Trophoblast cell (in vitro differentiated cells and primary cell): Measurements from ENCODE around the gene SPG21.

Experiments
- DNase-seq, 2 donors: peaks; one replicate each; pipeline ENCODE4 v3.0.0-alpha.2; 2016
- H2AFZ ChIP-seq: 2 replicates; pipeline ENCODE4 v1.6.1; 2013; ENCODE audit warnings: low read length, moderate library complexity, mild to moderate bottlenecking; ENCODE audit not compliant: insufficient read depth, poor library complexity
- H2AK5ac ChIP-seq: 2 replicates; pipeline ENCODE4 v1.6.1; 2013; ENCODE audit warnings: mild to moderate bottlenecking, low read length
- H2BK120ac ChIP-seq: 2 replicates; pipeline ENCODE4 v1.6.1; 2013; ENCODE audit warnings: low read length, mild to moderate bottlenecking, moderate library complexity; ENCODE audit not compliant: insufficient read depth, poor library complexity
- H2BK12ac ChIP-seq: 2 replicates; pipeline ENCODE4 v1.6.1; 2013; ENCODE audit warnings: mild to moderate bottlenecking, low read length, moderate library complexity
- H2BK5ac ChIP-seq: 2 replicates; pipeline ENCODE4 v1.6.1; 2013; ENCODE audit warnings: low read length, low read depth, moderate library complexity, mild to moderate bottlenecking; ENCODE audit not compliant: poor library complexity
- H3K14ac ChIP-seq: 2 replicates; pipeline ENCODE4 v1.6.1; 2013; ENCODE audit warnings: mild to moderate bottlenecking, low read length
- H3K18ac ChIP-seq: 2 replicates; pipeline ENCODE4 v1.6.1; 2013; ENCODE audit warnings: mild to moderate bottlenecking, low read length
- H3K23ac ChIP-seq: 2 replicates; pipeline ENCODE4 v1.6.1; 2013; ENCODE audit warnings: low read length
- H3K27ac ChIP-seq: 2 replicates; pipeline ENCODE4 v1.5.1; 2013; ENCODE audit warnings: low read depth, mild to moderate bottlenecking, inconsistent platforms, low read length, moderate library complexity
- H3K27me3 ChIP-seq: 2 replicates; pipeline ENCODE4 v1.6.1; 2013; ENCODE audit warnings: inconsistent platforms, mild to moderate bottlenecking, low read length, moderate library complexity; ENCODE audit not compliant: insufficient read depth
- H3K36me3 ChIP-seq, 2 experiments: 1 replicate in 1 of 2; 2 replicates in 1 of 2; pipeline ENCODE4 v1.6.1; 2013; ENCODE audit warnings: low read length in 2 of 2, mild to moderate bottlenecking in 2 of 2, moderate library complexity in 1 of 2; ENCODE audit not compliant: insufficient read depth in 2 of 2, control insufficient read depth in 1 of 2
- H3K4ac ChIP-seq: 2 replicates; pipeline ENCODE4 v1.6.1; 2013; ENCODE audit warnings: low read depth, mild to moderate bottlenecking, low read length, moderate library complexity
- H3K4me1 ChIP-seq, 2 experiments: 1 replicate in 1 of 2; 2 replicates in 1 of 2; pipeline ENCODE4 v1.6.1; 2013; ENCODE audit warnings: low read length in 2 of 2, mild to moderate bottlenecking in 2 of 2, moderate library complexity in 1 of 2; ENCODE audit not compliant: insufficient read depth in 2 of 2, control insufficient read depth in 1 of 2
- H3K4me2 ChIP-seq: 2 replicates; pipeline ENCODE4 v1.6.1; 2013; ENCODE audit warnings: inconsistent platforms, mild to moderate bottlenecking, low read length, moderate library complexity
- H3K4me3 ChIP-seq: 2 replicates; pipeline ENCODE4 v1.5.1; 2013; ENCODE audit warnings: mild to moderate bottlenecking, low read depth, low read length, inconsistent platforms
- H3K79me1 ChIP-seq: one replicate; pipeline ENCODE4 v1.6.1; 2013; ENCODE audit warnings: low read length
- H3K79me2 ChIP-seq: 2 replicates; pipeline ENCODE4 v1.6.1; 2013; ENCODE audit warnings: low read length, mild to moderate bottlenecking; ENCODE audit not compliant: control insufficient read depth, insufficient read depth, poor library complexity
- H3K9ac ChIP-seq: 2 replicates; pipeline ENCODE4 v1.6.1; 2013; ENCODE audit warnings: mild to moderate bottlenecking, low read length
- H3K9me3 ChIP-seq: 2 replicates; pipeline ENCODE4 v1.6.1; 2013; ENCODE audit warnings: low read depth, mild to moderate bottlenecking, control low read depth, inconsistent platforms, low read length; ENCODE audit not compliant: insufficient read depth
- H4K12ac ChIP-seq: 2 replicates; pipeline ENCODE4 v1.6.1; 2013; ENCODE audit warnings: low read depth, mild to moderate bottlenecking, low read length, moderate library complexity
- H4K8ac ChIP-seq: 2 replicates; pipeline ENCODE4 v1.6.1; 2013; ENCODE audit warnings: low read depth, mild to moderate bottlenecking, low read length, moderate library complexity
- H4K91ac ChIP-seq: one replicate; pipeline ENCODE4 v1.6.1; 2013; ENCODE audit warnings: low read depth, mild to moderate bottlenecking, low read length, moderate library complexity
- WGBS: extraction: QIAGEN DNeasy Blood & Tissue Kit; methylation state at CpG from one replicate; pipeline ENCODE4 v1.1.7; 2013; ENCODE audit warnings: missing lambda C conversion rate; ENCODE audit not compliant: insufficient read length, insufficient coverage; ENCODE audit errors: extremely low coverage; 5-methylcytosine and 5-hydroxymethylcytosine counted together

The SPG21 gene

DNA sequence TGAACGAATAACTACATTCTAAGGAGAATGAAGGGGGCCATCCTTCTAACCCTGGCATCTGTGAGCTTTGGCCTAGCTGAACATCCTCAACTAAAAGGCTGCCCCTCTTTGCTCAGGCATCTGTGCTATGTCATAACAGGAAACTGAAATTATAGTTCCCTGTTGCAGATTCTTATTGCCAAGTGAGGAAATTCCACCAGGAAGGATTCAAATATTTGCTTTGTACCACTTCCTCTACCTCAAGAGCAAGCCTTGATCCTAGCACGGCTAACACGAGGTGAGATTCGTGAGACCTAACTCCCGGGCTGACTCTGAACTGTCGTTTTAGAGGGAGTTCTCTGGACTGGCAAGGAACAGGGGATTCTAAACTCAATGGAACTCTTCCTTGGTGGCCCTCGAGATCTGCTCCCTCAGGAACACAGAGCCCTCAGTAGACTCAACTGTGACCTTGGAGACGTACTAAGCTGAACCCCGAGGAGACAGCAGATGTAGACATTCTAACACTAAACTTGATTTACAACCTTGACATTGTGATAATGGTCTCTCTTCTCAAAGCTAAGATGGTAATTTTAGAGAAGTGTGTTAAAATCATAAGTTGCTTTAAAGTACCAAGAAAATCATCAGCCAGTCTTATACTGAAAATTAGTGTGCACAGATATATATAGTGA, 4.2 kb downstream of the SPG21 start:
- Histone ChIP-seq H2BK120ac (no peak overlapping the region), H3K27me3 (no peaks in the 10 kb centered on the region), H3K4me2 (no peak overlapping the region), H2AK5ac (no peak overlapping the region), H3K4me3 (no peak overlapping the region), H4K12ac (no peak overlapping the region), H3K36me3 (peaks cover 6 to 10% of the 10 kb centered on the region in 2 experiments), H2AFZ (no peak overlapping the region), H3K4me1 (peaks cover 0 to 3% of the 10 kb centered on the region in 2 experiments), H3K79me1 (peaks cover 8% of the 10 kb centered on the region), H2BK5ac (no peak overlapping the region), H3K4ac (no peak overlapping the region), H3K27ac (no peak overlapping the region), H3K9ac (no peak overlapping the region), H2BK12ac (no peak overlapping the region), H3K23ac (no peak overlapping the region), H4K8ac (no peak overlapping the region), H3K9me3 (no peaks in the 10 kb centered on the region), H3K14ac (no peak overlapping the region), H3K79me2 (peaks cover 9% of the 10 kb centered on the region), H4K91ac (no peak overlapping the region), H3K18ac (no peak overlapping the region)
- WGBS = no CpG with 5 or more reads among the region's 9 CpGs
- peak in 1 of 2 donors; percentile 37 for DNase-seq

DNA sequence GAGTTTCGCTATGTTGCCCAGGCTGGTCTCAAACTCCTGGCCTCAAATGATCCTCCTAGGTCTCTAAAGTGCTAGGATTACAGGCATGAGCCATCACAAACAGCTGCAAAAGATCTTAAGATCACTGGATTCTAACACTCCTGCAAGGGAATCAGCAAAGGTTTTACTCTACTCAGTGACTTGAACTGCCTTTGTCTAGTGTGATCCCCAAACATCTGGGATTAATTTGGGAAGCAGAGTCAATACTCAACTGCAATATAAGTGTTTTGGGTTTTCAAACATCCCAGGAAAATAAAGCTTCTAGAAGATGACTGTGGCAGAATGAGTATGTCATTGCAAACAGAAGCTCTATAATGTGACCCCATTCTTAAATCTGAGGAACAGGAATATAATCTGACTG, 7.2 kb downstream of the SPG21 start:
- no peaks in the 10 kb centered on the region for H3K79me1 ChIP-seq
- no peak overlapping the region for H4K12ac ChIP-seq
- H3K9ac ChIP-seq = no peak overlapping the region
- H3K36me3 ChIP-seq = peaks cover 14 to 22% of the 10 kb centered on the region in 2 experiments
- H3K4me3 ChIP-seq = no peak overlapping the region
- H3K9me3 ChIP-seq = no peaks in the 10 kb centered on the region
- no peak overlapping the region for H2BK12ac ChIP-seq
- H4K91ac ChIP-seq = no peak overlapping the region
- no peak overlapping the region for H4K8ac ChIP-seq
- H2AK5ac ChIP-seq = no peak overlapping the region
- no peak overlapping the region for H2BK120ac ChIP-seq
- no peak overlapping the region for H3K4me2 ChIP-seq
- H3K23ac ChIP-seq = no peak overlapping the region
- H3K27me3 ChIP-seq = no peaks in the 10 kb centered on the region
- H3K4ac ChIP-seq = no peak overlapping the region
- no peak overlapping the region for H3K18ac ChIP-seq
- no peak overlapping the region for H3K27ac ChIP-seq
- no peak overlapping the region for H2AFZ ChIP-seq
- no peak for DNase-seq
- no peak overlapping the region for H2BK5ac ChIP-seq
- H3K14ac ChIP-seq = no peak overlapping the region
- peaks cover 0 to 3% of the 10 kb centered on the region in 2 experiments for H3K4me1 ChIP-seq
- WGBS = no CpG with 5 or more reads among the region's 1 CpG
- peaks cover 2% of the 10 kb centered on the region for H3K79me2 ChIP-seq

DNA sequence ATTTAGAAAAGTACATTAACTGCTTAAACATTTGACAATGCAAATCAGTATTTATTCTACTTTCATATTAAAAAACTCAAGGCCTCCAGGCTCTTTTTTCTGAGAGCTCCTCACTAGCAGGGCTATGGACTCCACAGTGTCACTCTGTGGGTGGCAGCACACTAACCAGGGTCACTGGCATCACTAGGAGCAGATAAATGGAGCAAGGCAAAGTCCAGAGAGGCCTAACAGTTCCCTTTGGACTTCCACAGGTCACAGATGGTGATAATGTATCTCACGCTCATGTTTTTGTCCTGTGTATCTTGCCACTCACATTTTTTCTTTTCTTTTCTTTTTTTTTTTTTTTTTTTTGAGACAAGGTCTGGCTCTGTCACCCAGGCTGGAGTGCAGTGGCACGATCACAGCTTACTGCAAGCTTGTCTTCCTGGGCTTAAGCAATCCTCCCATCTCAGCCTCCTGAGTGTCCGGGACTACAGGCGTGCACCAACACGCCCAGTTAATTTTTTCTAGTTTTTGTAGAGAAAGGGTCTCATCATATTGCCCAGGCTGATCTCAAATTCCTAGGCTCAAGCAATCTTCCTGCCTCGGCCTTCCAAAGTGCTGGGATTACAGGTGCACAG, 7.8 kb downstream of the SPG21 start:
- H3K4me3 ChIP-seq = no peak overlapping the region
- no peak overlapping the region for H4K91ac ChIP-seq
- H3K79me1 ChIP-seq = no peaks in the 10 kb centered on the region
- H3K79me2 ChIP-seq = peaks cover 2% of the 10 kb centered on the region
- DNase-seq = no peak
- WGBS = no CpG with 5 or more reads among the region's 6 CpGs
- peaks cover 0 to 3% of the 10 kb centered on the region in 2 experiments for H3K4me1 ChIP-seq
- H2AFZ ChIP-seq = no peak overlapping the region
- no peak overlapping the region for H2AK5ac ChIP-seq
- H2BK5ac ChIP-seq = no peak overlapping the region
- no peak overlapping the region for H3K23ac ChIP-seq
- H3K27ac ChIP-seq = no peak overlapping the region
- no peak overlapping the region for H3K4me2 ChIP-seq
- no peak overlapping the region for H2BK12ac ChIP-seq
- H3K27me3 ChIP-seq = no peaks in the 10 kb centered on the region
- no peak overlapping the region for H3K18ac ChIP-seq
- no peak overlapping the region for H3K14ac ChIP-seq
- H3K36me3 ChIP-seq = peaks cover 20 to 27% of the 10 kb centered on the region in 2 experiments
- no peak overlapping the region for H3K9ac ChIP-seq
- no peak overlapping the region for H2BK120ac ChIP-seq
- H4K8ac ChIP-seq = no peak overlapping the region
- H3K9me3 ChIP-seq = no peaks in the 10 kb centered on the region
- no peak overlapping the region for H3K4ac ChIP-seq
- H4K12ac ChIP-seq = no peak overlapping the region

DNA sequence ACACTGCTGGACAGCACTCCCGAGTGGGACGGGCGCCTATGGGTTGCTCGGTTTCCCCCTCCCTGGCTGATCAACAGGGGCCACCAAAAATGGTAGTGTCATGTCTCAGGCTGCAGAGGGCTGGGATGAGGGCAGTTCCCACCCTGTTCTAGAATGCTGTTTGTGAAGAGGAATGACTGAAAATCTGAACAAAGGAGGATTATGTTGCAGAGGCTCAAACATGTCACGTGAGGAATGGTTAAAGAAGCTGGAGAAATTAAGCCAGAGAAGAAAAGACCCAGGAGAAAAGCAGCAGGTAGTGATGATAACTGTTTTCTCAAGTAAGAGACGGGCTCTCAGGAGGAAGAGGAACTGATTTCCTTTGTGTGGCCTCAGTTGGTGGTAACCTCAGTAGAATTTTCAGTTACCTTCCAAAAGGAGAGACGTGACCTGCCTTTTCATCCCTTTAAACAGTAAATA, 10.4 kb downstream of the SPG21 start:
- H3K4me1 ChIP-seq = no peaks in the 10 kb centered on the region
- no peak overlapping the region for H2AK5ac ChIP-seq
- H3K4ac ChIP-seq = no peak overlapping the region
- H2AFZ ChIP-seq = no peak overlapping the region
- H3K23ac ChIP-seq = no peak overlapping the region
- no peak overlapping the region for H2BK12ac ChIP-seq
- no peaks in the 10 kb centered on the region for H3K27me3 ChIP-seq
- H3K27ac ChIP-seq = no peak overlapping the region
- H3K9ac ChIP-seq = no peak overlapping the region
- H2BK5ac ChIP-seq = no peak overlapping the region
- no peak overlapping the region for H3K18ac ChIP-seq
- H2BK120ac ChIP-seq = no peak overlapping the region
- H3K36me3 ChIP-seq = peaks cover 27 to 30% of the 10 kb centered on the region in 2 experiments
- no peaks in the 10 kb centered on the region for H3K79me1 ChIP-seq
- no peak overlapping the region for H4K12ac ChIP-seq
- H3K14ac ChIP-seq = no peak overlapping the region
- DNase-seq = no peak
- H3K79me2 ChIP-seq = no peaks in the 10 kb centered on the region
- no peak overlapping the region for H3K4me2 ChIP-seq
- no peaks in the 10 kb centered on the region for H3K9me3 ChIP-seq
- H4K8ac ChIP-seq = no peak overlapping the region
- WGBS = no CpG with 5 or more reads among the region's 7 CpGs
- no peak overlapping the region for H4K91ac ChIP-seq
- peak overlapping the region; percentile 25 for H3K4me3 ChIP-seq
